Colonic mucosa (tissue), 4 donors: ENCODE measurements around the gene CFDP1. TPM values are rescaled to one million over a fixed set of nuclear protein-coding genes. Genes with fewer than 3 reads are reported as not detected.

Experiments
- DNase-seq: peaks from one replicate; pipeline ENCODE4 v3.0.0-alpha.2; 2020
- H3K27ac ChIP-seq: fragments of 200-600 bp; one replicate; pipeline ENCODE4 v1.8.0; 2021
- H3K27me3 ChIP-seq: fragments of 200-600 bp; one replicate; pipeline ENCODE4 v1.8.0; 2021
- H3K36me3 ChIP-seq: fragments of 200-600 bp; one replicate; pipeline ENCODE4 v1.8.0; 2021
- H3K4me1 ChIP-seq: fragments of 200-600 bp; one replicate; pipeline ENCODE4 v1.8.0; 2021; ENCODE audit warnings: mild to moderate bottlenecking
- H3K4me3 ChIP-seq: fragments of 200-600 bp; one replicate; pipeline ENCODE4 v1.8.0; 2021
- H3K9ac ChIP-seq, 2 donors: one replicate each; pipeline ENCODE4 v1.7.0; 2013; ENCODE audit warnings: control low read depth in 2 of 2, low read depth in 2 of 2, low read length in 2 of 2
- H3K9me3 ChIP-seq: fragments of 200-600 bp; one replicate; pipeline ENCODE4 v1.8.0; 2021
- CTCF ChIP-seq: fragments of 200-600 bp; IDR thresholded peaks from one replicate; pipeline ENCODE4 v1.8.0; 2022; ENCODE audit warnings: antibody characterized with exemption, mild to moderate bottlenecking
- intact Hi-C: fragments of 100-400 bp; cut with DNase I; formaldehyde crosslinking; loops from one replicate; pipeline ENCODE4 v1.14.1; 2022
- total RNA-seq, 2 donors: library from RNA; stranded (reverse); fragmentation: NEBNext Ultra II Directional in 1 of 2; extraction: Animal tissue kit (Norgen Biotek cat#: 25700) in 1 of 2; gene quantifications; one replicate each; pipeline ENCODE4 v1.2.1, GENCODE V29; 2021
- donor health status: healthy.
- donor health status: DM: no; HTN: no; CAD: no.
- donor health status: DM: no; HTN: no; CAD: no.

The CFDP1 gene
- total RNA-seq, 2 donors from 2014 or later: 61.6 to 75.8 TPM

- Histone ChIP-seq H3K27ac (no peak overlapping the region), H3K27me3 (no peaks in the 10 kb centered on the region), H3K4me3 (no peak overlapping the region), H3K9ac (no peak overlapping the region), H3K4me1 (no peaks in the 10 kb centered on the region), H3K36me3 (no peaks in the 10 kb centered on the region), H3K9me3 (no peaks in the 10 kb centered on the region)
- DNase-seq: no peak
- TF ChIP-seq CTCF: no peak
- intact Hi-C loops: no loop called here
Measured at GRCh38 chr16:75333721-75334163, 99.6 kb downstream of the CFDP1 start.

- intact Hi-C loops: no loop called here
- Histone ChIP-seq H3K4me1 (no peaks in the 10 kb centered on the region), H3K9me3 (no peaks in the 10 kb centered on the region), H3K4me3 (no peak overlapping the region), H3K27ac (no peak overlapping the region), H3K9ac (no peak overlapping the region), H3K27me3 (no peaks in the 10 kb centered on the region), H3K36me3 (no peaks in the 10 kb centered on the region)
- TF ChIP-seq CTCF: no peak
- DNase-seq: no peak
Measured at GRCh38 chr16:75329943-75330342, 103.4 kb downstream of the CFDP1 start.

- Histone ChIP-seq H3K4me1 (no peaks in the 10 kb centered on the region), H3K9me3 (no peaks in the 10 kb centered on the region), H3K9ac (no peak overlapping the region), H3K27ac (no peak overlapping the region), H3K27me3 (no peaks in the 10 kb centered on the region), H3K36me3 (no peaks in the 10 kb centered on the region), H3K4me3 (no peak overlapping the region)
- TF ChIP-seq CTCF: no peak
- no peak for DNase-seq
- intact Hi-C loops: no loop called here
Measured at GRCh38 chr16:75326333-75326732, 107.0 kb downstream of the CFDP1 start.

DNA sequence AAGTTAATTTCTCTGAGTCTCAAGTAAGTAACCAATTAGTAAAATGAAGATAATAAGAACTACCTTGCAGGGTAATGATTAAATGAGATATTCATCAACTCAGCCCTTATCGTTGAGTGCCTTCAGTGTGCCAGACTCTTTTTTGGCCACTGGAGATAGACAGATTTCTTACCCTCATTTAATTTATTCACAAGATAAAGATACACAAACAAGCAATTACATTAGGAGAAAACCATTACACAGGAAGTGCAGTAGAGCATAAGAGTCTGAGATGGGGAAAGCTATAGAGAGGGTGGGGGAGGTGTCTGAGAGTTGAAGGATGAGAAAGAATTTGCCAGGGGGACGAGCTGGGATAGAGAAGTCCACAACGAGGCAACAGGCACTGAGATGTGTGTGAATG is 109.4 kb downstream of the CFDP1 start:
- no peak overlapping the region for H3K9ac ChIP-seq
- H3K27me3 ChIP-seq: no peaks in the 10 kb centered on the region
- TF ChIP-seq CTCF: no peak
- no peaks in the 10 kb centered on the region for H3K9me3 ChIP-seq
- no peak overlapping the region for H3K4me3 ChIP-seq
- H3K36me3 ChIP-seq: no peaks in the 10 kb centered on the region
- H3K4me1 ChIP-seq: no peaks in the 10 kb centered on the region
- DNase-seq: no peak
- H3K27ac ChIP-seq: no peak overlapping the region
- intact Hi-C loops: no loop called here

DNA sequence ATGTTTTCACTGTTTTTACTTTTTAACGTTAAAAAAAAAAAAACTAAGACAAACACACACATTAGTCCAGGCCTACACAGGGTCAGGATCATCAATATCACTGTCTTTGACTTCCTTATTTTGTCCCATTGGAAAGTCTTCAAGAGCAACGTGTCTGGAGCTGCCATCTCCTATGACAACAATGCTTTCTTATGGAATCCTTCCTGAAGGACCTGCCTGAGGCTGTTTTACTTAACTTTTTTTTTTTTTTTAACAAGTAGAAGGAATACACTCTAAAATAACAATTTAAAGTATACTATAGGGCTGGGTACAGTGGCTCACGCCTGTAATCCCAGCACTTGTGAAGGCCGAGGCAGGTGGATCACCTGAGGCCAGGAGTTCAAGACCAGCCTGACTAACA is 110.1 kb downstream of the CFDP1 start:
- Histone ChIP-seq H3K9me3 (no peaks in the 10 kb centered on the region), H3K27ac (no peak overlapping the region), H3K36me3 (no peaks in the 10 kb centered on the region), H3K27me3 (no peaks in the 10 kb centered on the region), H3K4me3 (no peak overlapping the region), H3K9ac (no peak overlapping the region), H3K4me1 (no peaks in the 10 kb centered on the region)
- no peak for TF ChIP-seq CTCF
- no peak for DNase-seq
- intact Hi-C loops: no loop called here

DNA sequence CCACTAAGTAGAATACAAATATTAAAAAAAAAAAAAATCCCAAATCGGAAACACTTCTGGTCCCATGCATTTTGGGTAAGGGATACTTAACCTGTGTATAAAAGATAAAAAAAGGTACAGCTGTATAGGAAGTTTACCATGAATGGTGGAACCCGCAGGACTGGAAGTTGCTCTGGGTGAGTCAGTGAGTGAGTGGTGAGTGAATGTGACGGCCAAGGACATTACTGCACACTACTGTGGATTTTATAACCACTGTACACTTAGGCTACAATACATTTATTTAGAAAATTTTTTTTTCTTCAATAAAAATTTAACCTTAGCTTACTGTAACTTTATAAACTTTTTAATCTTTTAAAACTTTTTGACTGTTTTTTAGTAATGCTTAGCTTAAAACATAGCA is 110.6 kb downstream of the CFDP1 start:
- DNase-seq: no peak
- Histone ChIP-seq H3K4me1 (no peaks in the 10 kb centered on the region), H3K27ac (no peak overlapping the region), H3K36me3 (no peaks in the 10 kb centered on the region), H3K9me3 (no peaks in the 10 kb centered on the region), H3K4me3 (no peak overlapping the region), H3K9ac (no peak overlapping the region), H3K27me3 (no peaks in the 10 kb centered on the region)
- intact Hi-C loops: no loop called here
- TF ChIP-seq CTCF: no peak
